Measurements from ENCODE around the gene EMP3. TPM values are rescaled to one million over a fixed set of nuclear protein-coding genes. Genes with fewer than 3 reads are reported as not detected.

Gene EMP3
- total RNA-seq, 1 experiment from 2014 or later, result 77.3 TPM

- H3K9me2 ChIP-seq (replicated peaks; ENCODE audit: insufficient read depth, low read length), result no peaks in the 10 kb centered on the region
- peaks cover 37% of the 10 kb centered on the region for H3K4me1 ChIP-seq (ENCODE audit: low read length)
- H2AFZ ChIP-seq (ENCODE audit: low read length), result peak overlapping the region; percentile 52; the same call in 1 of the 2 replicates
- DNase-seq, result peak; percentile 98
- H3K4me2 ChIP-seq (ENCODE audit: low read depth, low read length, poor library complexity, severe bottlenecking), result peak overlapping the region; percentile 87
- peak overlapping the region; percentile 91 for H3K27ac ChIP-seq (ENCODE audit: low read length)
- no peaks in the 10 kb centered on the region for H4K20me1 ChIP-seq (ENCODE audit: insufficient read depth, low read depth, low read length)
- 0 out of 2 replicates have a peak, but pooled peaks cover 3% of the 10 kb centered on the region for H3K79me2 ChIP-seq (ENCODE audit: low read length)
- H3K9me3 ChIP-seq (ENCODE audit: low read length), result no peaks in the 10 kb centered on the region
- H3K9ac ChIP-seq (ENCODE audit: low read length), result peak overlapping the region; percentile 93
- no peaks in the 10 kb centered on the region for H3K36me3 ChIP-seq (ENCODE audit: insufficient read depth, low read length)
- peak overlapping the region; percentile 82 for H3K4me3 ChIP-seq (ENCODE audit: low read length)
- H3K27me3 ChIP-seq (ENCODE audit: low read length), result no peaks in the 10 kb centered on the region
These were observed 4.1 kb upstream of the EMP3 start for GRCh38 chr19:48321372-48321621.

GRCh38 chr19:48321622-48322591 is 3.4 kb upstream of the EMP3 start:
- H3K4me3 ChIP-seq (ENCODE audit: low read length), result peak overlapping the region; percentile 82

DNA sequence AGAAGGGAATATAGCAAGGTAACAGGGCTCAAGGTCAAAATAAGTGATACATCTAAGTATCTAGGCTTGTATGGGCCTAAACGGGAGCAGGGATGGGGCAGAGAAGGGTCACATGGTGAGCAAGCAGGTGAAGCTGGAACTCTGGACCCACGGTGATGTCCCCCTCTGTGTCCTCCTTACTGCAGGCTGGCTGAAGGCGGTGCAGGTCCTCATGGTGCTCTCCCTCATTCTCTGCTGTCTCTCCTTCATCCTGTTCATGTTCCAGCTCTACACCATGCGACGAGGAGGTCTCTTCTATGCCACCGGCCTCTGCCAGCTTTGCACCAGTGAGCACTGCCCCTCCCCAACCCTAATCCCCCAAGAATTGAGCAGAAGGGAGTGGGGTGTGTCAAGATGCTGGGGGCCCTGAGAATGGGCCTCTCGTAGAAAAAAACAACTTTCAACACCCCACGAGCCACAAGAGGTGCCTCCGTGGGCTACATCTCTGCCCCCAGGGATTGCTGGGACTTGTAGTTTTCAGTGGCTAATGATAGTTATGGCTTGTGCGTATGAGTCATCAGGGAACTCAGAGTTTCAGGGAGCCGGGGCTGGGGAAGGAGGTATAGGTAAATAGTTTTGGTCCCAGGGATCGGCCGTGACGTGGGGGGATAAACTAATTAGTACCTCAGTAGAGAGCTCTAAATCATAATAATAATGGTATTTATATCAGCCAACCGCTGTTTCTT is 4.0 kb downstream of the EMP3 start:
- Histone ChIP-seq H3K27me3 (ENCODE audit: low read length) (no peaks in the 10 kb centered on the region), H3K4me2 (ENCODE audit: low read depth, low read length, poor library complexity, severe bottlenecking) (peak overlapping the region; percentile 92), H3K4me3 (ENCODE audit: low read length) (peak overlapping the region; percentile 69), H3K36me3 (ENCODE audit: insufficient read depth, low read length) (peaks cover 11% of the 10 kb centered on the region), H3K27ac (ENCODE audit: low read length) (peak overlapping the region; percentile 57), H3K79me2 (ENCODE audit: low read length) (peaks cover 10% of the 10 kb centered on the region; the same call in 1 of the 2 replicates), H2AFZ (ENCODE audit: low read length) (peak overlapping the region; percentile 46), H4K20me1 (ENCODE audit: insufficient read depth, low read depth, low read length) (no peaks in the 10 kb centered on the region), H3K9me3 (ENCODE audit: low read length) (0 out of 2 replicates have a peak, but pooled peaks cover 4% of the 10 kb centered on the region), H3K4me1 (ENCODE audit: low read length) (peaks cover 60% of the 10 kb centered on the region), H3K9me2 (replicated peaks; ENCODE audit: insufficient read depth, low read length) (no peaks in the 10 kb centered on the region), H3K9ac (ENCODE audit: low read length) (peak overlapping the region; percentile 47)
- peak; percentile 84 for DNase-seq

More at GRCh38 chr19:48321622-48322591, 3.4 kb upstream of the EMP3 start:
- peak overlapping the region; percentile 93 for H3K9ac ChIP-seq (ENCODE audit: low read length)
- no peaks in the 10 kb centered on the region for H3K36me3 ChIP-seq (ENCODE audit: insufficient read depth, low read length)
- peak overlapping the region; percentile 91 for H3K27ac ChIP-seq (ENCODE audit: low read length)
- H2AFZ ChIP-seq (ENCODE audit: low read length), result peak overlapping the region; percentile 52; the same call in 1 of the 2 replicates
- no peaks in the 10 kb centered on the region for H3K27me3 ChIP-seq (ENCODE audit: low read length)
- no peaks in the 10 kb centered on the region for H4K20me1 ChIP-seq (ENCODE audit: insufficient read depth, low read depth, low read length)
- peaks cover 38% of the 10 kb centered on the region for H3K4me1 ChIP-seq (ENCODE audit: low read length)
- H3K4me2 ChIP-seq (ENCODE audit: low read depth, low read length, poor library complexity, severe bottlenecking), result peak overlapping the region; percentile 87
- DNase-seq, result peak; percentile 99
- H3K79me2 ChIP-seq (ENCODE audit: low read length), result 0 out of 2 replicates have a peak, but pooled peaks cover 6% of the 10 kb centered on the region
- H3K9me2 ChIP-seq (replicated peaks; ENCODE audit: insufficient read depth, low read length), result no peaks in the 10 kb centered on the region
- no peaks in the 10 kb centered on the region for H3K9me3 ChIP-seq (ENCODE audit: low read length)

DNA sequence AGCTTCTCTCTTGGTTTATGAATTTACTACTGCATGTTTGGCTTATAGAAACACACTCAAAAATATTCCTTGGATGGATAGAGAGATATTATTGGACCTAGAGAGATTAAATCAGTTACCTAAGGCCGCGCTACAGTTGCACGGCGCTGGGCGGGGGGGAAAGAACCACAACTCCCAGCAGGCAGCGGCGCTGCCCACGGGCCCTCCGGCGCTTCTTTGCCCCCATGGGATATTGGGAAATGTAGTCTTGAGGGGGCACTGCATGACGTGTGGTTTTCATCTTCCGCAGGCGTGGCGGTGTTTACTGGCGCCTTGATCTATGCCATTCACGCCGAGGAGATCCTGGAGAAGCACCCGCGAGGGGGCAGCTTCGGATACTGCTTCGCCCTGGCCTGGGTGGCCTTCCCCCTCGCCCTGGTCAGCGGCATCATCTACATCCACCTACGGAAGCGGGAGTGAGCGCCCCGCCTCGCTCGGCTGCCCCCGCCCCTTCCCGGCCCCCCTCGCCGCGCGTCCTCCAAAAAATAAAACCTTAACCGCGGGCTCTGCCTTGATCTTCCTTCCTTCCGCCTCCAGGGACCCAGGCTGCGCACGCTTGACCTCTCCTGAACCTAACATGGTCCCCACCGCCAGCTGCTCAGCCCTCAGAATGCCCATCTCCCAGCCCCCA is 4.8 kb downstream of the EMP3 start:
- H3K4me3 ChIP-seq (ENCODE audit: low read length), result peak overlapping the region; percentile 69
- DNase-seq, result peak; percentile 97
- H3K79me2 ChIP-seq (ENCODE audit: low read length), result peaks cover 13% of the 10 kb centered on the region; the same call in 1 of the 2 replicates
- H3K36me3 ChIP-seq (ENCODE audit: insufficient read depth, low read length), result peaks cover 11% of the 10 kb centered on the region
- 0 out of 2 replicates have a peak, but pooled peaks cover 4% of the 10 kb centered on the region for H3K9me3 ChIP-seq (ENCODE audit: low read length)
- no peaks in the 10 kb centered on the region for H3K9me2 ChIP-seq (replicated peaks; ENCODE audit: insufficient read depth, low read length)
- H2AFZ ChIP-seq (ENCODE audit: low read length), result peak overlapping the region; percentile 46
- no peaks in the 10 kb centered on the region for H4K20me1 ChIP-seq (ENCODE audit: insufficient read depth, low read depth, low read length)
- H3K4me1 ChIP-seq (ENCODE audit: low read length), result peaks cover 61% of the 10 kb centered on the region
- H3K4me2 ChIP-seq (ENCODE audit: low read depth, low read length, poor library complexity, severe bottlenecking), result peak overlapping the region; percentile 92
- no peaks in the 10 kb centered on the region for H3K27me3 ChIP-seq (ENCODE audit: low read length)
- H3K27ac ChIP-seq (ENCODE audit: low read length), result peak overlapping the region; percentile 81
- H3K9ac ChIP-seq (ENCODE audit: low read length), result peak overlapping the region; percentile 78

- 0 out of 2 replicates have a peak, but pooled peaks cover 4% of the 10 kb centered on the region for H3K9me3 ChIP-seq (ENCODE audit: low read length)
- peak overlapping the region; percentile 74 for H3K4me2 ChIP-seq (ENCODE audit: low read depth, low read length, poor library complexity, severe bottlenecking)
- peaks cover 49% of the 10 kb centered on the region for H3K4me1 ChIP-seq (ENCODE audit: low read length)
- DNase-seq, result no peak
- peak overlapping the region; percentile 85 for H3K27ac ChIP-seq (ENCODE audit: low read length)
- H3K4me3 ChIP-seq (ENCODE audit: low read length), result peak overlapping the region; percentile 45
- no peaks in the 10 kb centered on the region for H3K27me3 ChIP-seq (ENCODE audit: low read length)
- H4K20me1 ChIP-seq (ENCODE audit: insufficient read depth, low read depth, low read length), result no peaks in the 10 kb centered on the region
- H3K9ac ChIP-seq (ENCODE audit: low read length), result peak overlapping the region; percentile 61
- no peak overlapping the region for H2AFZ ChIP-seq (ENCODE audit: low read length)
- no peaks in the 10 kb centered on the region for H3K9me2 ChIP-seq (replicated peaks; ENCODE audit: insufficient read depth, low read length)
- H3K36me3 ChIP-seq (ENCODE audit: insufficient read depth, low read length), result peaks cover 10% of the 10 kb centered on the region
- peaks cover 4% of the 10 kb centered on the region; the same call in 1 of the 2 replicates for H3K79me2 ChIP-seq (ENCODE audit: low read length)
These were observed 7.0 kb downstream of the EMP3 start for GRCh38 chr19:48332351-48332661.

- Histone ChIP-seq H3K9me3 (ENCODE audit: low read length) (0 out of 2 replicates have a peak, but pooled peaks cover 4% of the 10 kb centered on the region), H3K27me3 (ENCODE audit: low read length) (no peaks in the 10 kb centered on the region), H3K27ac (ENCODE audit: low read length) (peak overlapping the region; percentile 89), H3K79me2 (ENCODE audit: low read length) (0 out of 2 replicates have a peak, but pooled peaks cover 3% of the 10 kb centered on the region), H3K4me1 (ENCODE audit: low read length) (peaks cover 49% of the 10 kb centered on the region), H3K4me3 (ENCODE audit: low read length) (peak overlapping the region; percentile 76), H2AFZ (ENCODE audit: low read length) (no peak overlapping the region), H3K36me3 (ENCODE audit: insufficient read depth, low read length) (peaks cover 6% of the 10 kb centered on the region), H3K9ac (ENCODE audit: low read length) (peak overlapping the region; percentile 85), H4K20me1 (ENCODE audit: insufficient read depth, low read depth, low read length) (no peaks in the 10 kb centered on the region), H3K9me2 (replicated peaks; ENCODE audit: insufficient read depth, low read length) (no peaks in the 10 kb centered on the region), H3K4me2 (ENCODE audit: low read depth, low read length, poor library complexity, severe bottlenecking) (peak overlapping the region; percentile 78)
- peak; percentile 99 for DNase-seq
These were observed 7.5 kb downstream of the EMP3 start for GRCh38 chr19:48332662-48333466.
